ENCODE measurements around the gene CDC5L. TPM values are rescaled to one million over a fixed set of nuclear protein-coding genes. Genes with fewer than 3 reads are reported as not detected.

The CDC5L gene
- total RNA-seq, 4 donors from 2014 or later, result 17.8 to 24.7 (median 20.8) TPM

DNA sequence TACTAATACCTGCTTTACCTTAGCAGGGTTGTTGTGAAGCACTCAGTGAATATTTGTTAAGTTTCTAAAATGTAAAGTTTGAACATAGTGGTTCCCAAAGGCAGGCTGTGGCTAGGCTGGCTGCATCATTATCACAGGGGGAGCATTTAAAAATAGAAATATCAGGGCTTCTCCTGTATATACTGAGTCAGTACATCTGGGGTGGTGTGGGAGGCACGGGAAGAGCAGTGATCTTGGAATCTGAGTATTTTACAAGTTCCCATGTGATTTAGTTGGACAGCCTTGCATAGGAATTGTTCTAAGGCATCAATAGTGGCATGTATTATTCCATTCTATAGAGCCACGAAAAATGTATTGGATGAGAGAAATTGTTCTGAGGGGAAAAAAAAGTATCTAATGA lies 8.0 kb downstream of the CDC5L start:
- intact Hi-C loops (cut with DNase I), result no loop called here
- H3K9me3 ChIP-seq, result no peaks in the 10 kb centered on the region
- 82 to 85% methylated on average over 2 of the region's 2 CpGs for WGBS, 2 donors
- no peak overlapping the region for H3K27ac ChIP-seq
- H3K4me3 ChIP-seq (replicated peaks in 1 of 3), result no peak overlapping the region
- peaks cover 42 to 55% of the 10 kb centered on the region in 2 donors for H3K36me3 ChIP-seq
- no peak for DNase-seq
- no peaks in the 10 kb centered on the region for H3K4me1 ChIP-seq
- H3K27me3 ChIP-seq, result no peaks in the 10 kb centered on the region
- no peak for TF ChIP-seq POLR2A (IDR thresholded peaks at IDR 0.05)
- TF ChIP-seq, protein P1, sequence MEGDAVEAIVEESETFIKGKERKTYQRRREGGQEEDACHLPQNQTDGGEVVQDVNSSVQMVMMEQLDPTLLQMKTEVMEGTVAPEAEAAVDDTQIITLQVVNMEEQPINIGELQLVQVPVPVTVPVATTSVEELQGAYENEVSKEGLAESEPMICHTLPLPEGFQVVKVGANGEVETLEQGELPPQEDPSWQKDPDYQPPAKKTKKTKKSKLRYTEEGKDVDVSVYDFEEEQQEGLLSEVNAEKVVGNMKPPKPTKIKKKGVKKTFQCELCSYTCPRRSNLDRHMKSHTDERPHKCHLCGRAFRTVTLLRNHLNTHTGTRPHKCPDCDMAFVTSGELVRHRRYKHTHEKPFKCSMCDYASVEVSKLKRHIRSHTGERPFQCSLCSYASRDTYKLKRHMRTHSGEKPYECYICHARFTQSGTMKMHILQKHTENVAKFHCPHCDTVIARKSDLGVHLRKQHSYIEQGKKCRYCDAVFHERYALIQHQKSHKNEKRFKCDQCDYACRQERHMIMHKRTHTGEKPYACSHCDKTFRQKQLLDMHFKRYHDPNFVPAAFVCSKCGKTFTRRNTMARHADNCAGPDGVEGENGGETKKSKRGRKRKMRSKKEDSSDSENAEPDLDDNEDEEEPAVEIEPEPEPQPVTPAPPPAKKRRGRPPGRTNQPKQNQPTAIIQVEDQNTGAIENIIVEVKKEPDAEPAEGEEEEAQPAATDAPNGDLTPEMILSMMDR (IDR thresholded peaks at IDR 0.05), result no peak

DNA sequence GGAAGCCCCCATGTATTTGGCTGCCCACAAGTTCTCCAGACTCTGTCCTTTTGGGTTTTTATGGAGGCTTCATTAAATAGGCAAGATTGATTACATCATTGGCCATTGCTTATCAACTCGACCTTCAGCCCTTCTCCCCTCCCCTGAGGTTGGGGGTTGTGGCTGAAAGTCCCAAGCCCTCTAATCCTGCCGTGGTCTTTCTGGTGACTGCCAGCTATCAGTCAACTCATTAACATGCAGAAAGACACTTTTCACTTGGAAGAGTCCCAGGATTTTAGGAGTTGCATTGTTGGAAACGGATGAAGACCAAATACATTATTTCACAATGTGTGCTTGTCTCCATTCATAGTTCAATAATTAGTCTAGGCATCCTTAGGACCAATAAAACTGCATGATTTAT lies 9.5 kb downstream of the CDC5L start:
- Histone ChIP-seq H3K4me1 (no peaks in the 10 kb centered on the region), H3K27me3 (no peaks in the 10 kb centered on the region), H3K27ac (no peak overlapping the region), H3K36me3 (peaks cover 42 to 54% of the 10 kb centered on the region in 2 donors), H3K4me3 (replicated peaks in 1 of 3) (no peak overlapping the region), H3K9me3 (no peaks in the 10 kb centered on the region)
- TF ChIP-seq, protein P1 (IDR thresholded peaks at IDR 0.05), result no peak
- TF ChIP-seq POLR2A (IDR thresholded peaks at IDR 0.05), result no peak
- 63 to 73% methylated on average over 3 of the region's 3 CpGs for WGBS, 2 donors
- intact Hi-C loops (cut with DNase I), result no loop called here
- no peak for DNase-seq

DNA sequence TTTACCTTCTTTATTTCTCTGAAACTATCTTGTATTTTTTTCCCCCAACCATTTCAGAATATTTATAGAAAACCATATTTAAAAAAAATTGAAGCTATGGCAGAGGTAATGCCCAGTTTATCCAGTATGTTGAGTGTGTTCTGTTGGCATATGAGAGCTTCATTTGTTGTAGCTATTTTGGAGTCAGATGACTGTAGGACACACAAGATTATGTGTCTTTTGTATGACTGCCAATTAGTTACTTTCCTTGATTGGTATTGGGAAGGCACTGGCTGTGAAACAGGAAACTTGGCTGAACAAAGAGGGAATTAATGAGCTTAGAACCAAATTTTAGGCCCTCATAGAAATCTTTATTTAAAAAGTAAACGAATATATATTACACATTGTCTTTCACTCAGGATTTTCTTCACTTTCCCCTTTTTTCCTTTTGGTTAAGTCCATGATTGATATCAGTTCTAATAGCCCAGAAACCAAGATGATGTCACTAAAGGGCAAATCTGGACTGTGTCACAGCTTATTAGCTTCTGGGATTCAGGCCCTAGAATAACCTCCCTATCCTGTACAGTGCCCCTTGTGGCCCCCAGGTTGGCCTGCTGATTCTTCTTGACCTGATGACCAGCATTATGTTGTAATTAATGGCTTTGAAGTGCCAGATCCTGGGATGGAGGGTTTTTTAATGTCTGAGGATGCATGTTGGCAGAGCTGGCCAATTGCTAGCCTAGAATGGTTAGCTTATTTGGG lies 10.1 kb downstream of the CDC5L start:
- 88 to 92% methylated on average over 1 of the region's 1 CpG for WGBS, 2 donors
- no peak for DNase-seq
- Histone ChIP-seq H3K9me3 (no peaks in the 10 kb centered on the region), H3K36me3 (peaks cover 42 to 51% of the 10 kb centered on the region in 2 donors), H3K4me3 (replicated peaks in 1 of 3) (no peak overlapping the region), H3K27me3 (no peaks in the 10 kb centered on the region), H3K4me1 (no peaks in the 10 kb centered on the region), H3K27ac (no peak overlapping the region)
- intact Hi-C loops (cut with DNase I), result no loop called here
- no peak for TF ChIP-seq POLR2A (IDR thresholded peaks at IDR 0.05)
- TF ChIP-seq, protein P1 (IDR thresholded peaks at IDR 0.05), result no peak

DNA sequence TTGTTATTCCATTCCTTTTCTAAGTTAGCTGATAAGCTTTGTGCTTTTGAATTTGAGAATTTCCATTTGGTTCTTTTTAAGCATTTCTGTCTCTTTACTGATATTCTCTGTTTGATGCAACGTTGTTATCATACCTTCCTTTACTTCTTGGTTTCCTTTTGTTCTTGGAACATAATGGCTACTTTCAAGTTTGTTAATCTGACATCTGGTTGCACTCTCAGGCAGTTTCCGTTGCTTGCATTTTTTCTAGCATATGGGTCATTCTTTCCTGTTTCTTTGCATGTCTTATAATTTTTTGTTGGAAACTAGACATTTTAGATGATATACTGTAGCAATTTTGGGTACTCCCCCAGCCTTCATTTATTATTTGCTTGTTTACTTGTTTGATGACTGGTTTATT lies 12.5 kb downstream of the CDC5L start:
- no peak overlapping the region for H3K4me3 ChIP-seq (replicated peaks in 1 of 3)
- H3K9me3 ChIP-seq, result no peaks in the 10 kb centered on the region
- intact Hi-C loops (cut with DNase I), result no loop called here
- no peak for TF ChIP-seq POLR2A (IDR thresholded peaks at IDR 0.05)
- TF ChIP-seq, protein P1 (IDR thresholded peaks at IDR 0.05), result no peak
- DNase-seq, result no peak
- no peaks in the 10 kb centered on the region for H3K4me1 ChIP-seq
- 81 to 86% methylated on average over 2 of the region's 2 CpGs for WGBS, 2 donors
- no peaks in the 10 kb centered on the region for H3K27me3 ChIP-seq
- H3K27ac ChIP-seq, result no peak overlapping the region
- H3K36me3 ChIP-seq, result peaks cover 32 to 44% of the 10 kb centered on the region in 2 donors

DNA sequence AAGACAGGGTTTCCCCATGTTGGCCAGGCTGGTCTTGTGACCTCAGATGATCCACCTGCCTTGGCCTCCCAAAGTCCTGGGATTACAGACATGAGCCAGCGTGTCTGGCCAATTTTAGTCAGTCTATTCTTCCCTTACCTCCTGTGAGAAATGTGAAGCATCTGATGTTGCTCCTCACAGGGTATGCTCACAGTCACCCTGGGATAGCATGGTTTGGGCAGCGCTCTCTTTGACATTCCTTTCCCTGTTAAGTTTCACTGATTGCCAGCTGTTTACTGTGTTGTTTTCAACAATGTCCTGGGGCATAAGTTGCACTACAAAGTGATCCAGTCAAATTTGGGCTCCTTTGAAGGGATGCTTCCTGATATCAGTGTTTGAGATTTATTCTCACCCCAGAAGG lies 13.1 kb downstream of the CDC5L start:
- Histone ChIP-seq H3K27ac (no peak overlapping the region), H3K36me3 (peaks cover 35 to 42% of the 10 kb centered on the region in 2 donors), H3K4me3 (replicated peaks in 1 of 3) (no peak overlapping the region), H3K9me3 (no peaks in the 10 kb centered on the region), H3K4me1 (no peaks in the 10 kb centered on the region), H3K27me3 (no peaks in the 10 kb centered on the region)
- TF ChIP-seq POLR2A (IDR thresholded peaks at IDR 0.05), result no peak
- TF ChIP-seq, protein P1 (IDR thresholded peaks at IDR 0.05), result no peak
- no peak for DNase-seq
- WGBS, 2 donors, result 96 to 100% methylated on average over 2 of the region's 2 CpGs
- intact Hi-C loops (cut with DNase I), result no loop called here

Measured in thyroid gland (tissue), 4 donors.